Stimulated activated CD8-positive, alpha-beta memory T cell treated with anti-CD3 and anti-CD28 coated beads, Interleukin-7, amount 100 ng/mL, for 48 hours (primary cell): ENCODE results near the gene PPEF1.

Experiments
- DNase-seq, 2 donors: peaks; one replicate each; pipeline ENCODE4 v3.0.0-alpha.2; 2020; ENCODE audit warnings: low read depth in 1 of 2; ENCODE audit errors: extremely low read depth in 1 of 2

Gene PPEF1

DNA sequence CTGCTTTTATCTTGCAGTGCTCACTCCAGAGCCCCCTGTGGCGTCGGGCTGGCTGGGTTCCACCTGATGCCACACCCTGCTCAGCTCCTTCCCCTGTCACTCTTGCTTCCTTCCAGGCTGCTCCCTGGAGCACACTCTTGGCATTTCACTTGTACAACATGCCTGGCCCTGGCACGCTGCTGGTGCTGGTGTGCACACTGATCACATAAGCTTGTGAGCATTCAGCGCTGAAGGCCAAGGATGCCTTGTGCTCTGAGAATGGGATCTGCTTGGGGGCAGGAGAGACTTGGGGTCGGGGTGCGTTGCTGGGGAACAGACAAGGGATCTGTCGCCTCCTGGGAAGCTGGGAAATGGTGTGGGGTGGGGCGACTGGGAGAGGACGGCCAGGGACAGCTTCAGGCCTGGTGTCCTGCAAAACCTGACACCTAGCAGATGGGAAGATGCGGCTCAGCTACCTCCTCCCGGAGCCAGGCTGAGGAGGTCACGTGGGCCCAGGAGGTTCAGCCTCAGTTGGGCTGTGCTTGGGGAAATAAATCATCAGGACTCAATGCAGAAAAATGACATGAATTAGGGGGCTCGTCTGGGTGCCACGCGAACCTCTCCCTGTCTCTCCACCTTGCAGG, 167.9 kb downstream of the PPEF1 start:
- no peak for DNase-seq

- DNase-seq = no peak
Measured at GRCh38 chrX:18877469-18877868, 170.0 kb downstream of the PPEF1 start.
